Endothelial cell of umbilical vein (primary cell): ENCODE measurements around the gene MOB4.

ENCODE experiments used
- CTCF ChIP-seq, 2 donors: IDR thresholded peaks; 1 replicate in 1 of 2; 2 replicates in 1 of 2; pipeline ENCODE4 v1.5.1; 2011; ENCODE audit warnings: low read length in 2 of 2, mild to moderate bottlenecking in 2 of 2, moderate library complexity in 2 of 2, control low read depth in 1 of 2, inconsistent platforms in 1 of 2, low read depth in 1 of 2; ENCODE audit not compliant: insufficient read depth in 1 of 2; ENCODE audit errors: extremely low read depth in 1 of 2
- EZH2 ChIP-seq: IDR thresholded peaks from 2 replicates; pipeline ENCODE4 v1.6.1; 2012; ENCODE audit warnings: borderline replicate concordance, low read depth, mild to moderate bottlenecking, moderate library complexity, low read length, inconsistent platforms; ENCODE audit not compliant: severe bottlenecking
- JUN ChIP-seq: IDR thresholded peaks from 2 replicates; pipeline ENCODE4 v1.6.1; 2011; ENCODE audit warnings: borderline replicate concordance, low read depth; ENCODE audit not compliant: insufficient read length, insufficient read depth
- POLR2A ChIP-seq: IDR thresholded peaks from 2 replicates; pipeline ENCODE4 v1.6.1; 2012; ENCODE audit warnings: low read depth, mild to moderate bottlenecking, control low read depth, low read length
- POLR2AphosphoS5 ChIP-seq: IDR thresholded peaks from 2 replicates; pipeline ENCODE4 v1.6.1; 2012; ENCODE audit warnings: low read depth, mild to moderate bottlenecking, control low read depth, low read length, moderate library complexity; ENCODE audit not compliant: insufficient read depth

- peak; percentile 82 for TF ChIP-seq POLR2A
- TF ChIP-seq CTCF (IDR thresholded peaks at IDR 0.05; ENCODE audit: extremely low read depth in 1 of 2, insufficient read depth in 1 of 2, low read depth in 1 of 2, low read length in 2 of 2), result no peak
- TF ChIP-seq EZH2, result no peak
- TF ChIP-seq POLR2AphosphoS5, result peak; percentile 93
- TF ChIP-seq JUN, result no peak
These were observed 16.0 kb upstream of the MOB4 start, which contains the start of the genes HSPD1 and HSPE1 for GRCh38 chr2:197499594-197500502.
